Stimulated activated CD8-positive, alpha-beta memory T cell treated with anti-CD3 and anti-CD28 coated beads, Interleukin-7, amount 100 ng/mL, for 48 hours (primary cell): Measurements from ENCODE around the gene TRIM9.
"Not testable (repeated sequence)": the region's sequence is repeated elsewhere in the genome, so short reads cannot be mapped to it uniquely, and the experiment has no call there.

ENCODE experiments used
- DNase-seq, 2 donors: peaks; one replicate each; pipeline ENCODE4 v3.0.0-alpha.2; 2020; ENCODE audit warnings: low read depth in 1 of 2; ENCODE audit errors: extremely low read depth in 1 of 2

Gene TRIM9

DNA sequence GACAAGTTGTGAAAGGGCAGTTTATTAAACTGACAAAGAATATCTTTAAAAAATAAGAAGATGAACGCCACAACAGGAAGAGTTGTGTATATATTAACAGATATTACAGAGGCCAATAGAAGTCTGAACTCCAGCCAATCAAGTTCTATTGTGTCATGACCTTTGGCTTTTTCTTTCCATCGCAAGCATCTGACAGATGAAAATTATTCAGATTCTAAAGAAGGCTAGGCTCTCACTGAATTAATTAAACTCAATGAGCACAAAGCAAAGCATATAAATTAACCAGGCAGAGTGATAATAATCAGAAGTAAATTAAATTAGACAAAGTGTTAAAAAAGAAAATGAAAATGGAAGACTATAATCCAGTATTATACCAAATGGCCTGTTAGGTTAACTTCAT lies 88.6 kb downstream of the TRIM9 start:
- no peak for DNase-seq

DNA sequence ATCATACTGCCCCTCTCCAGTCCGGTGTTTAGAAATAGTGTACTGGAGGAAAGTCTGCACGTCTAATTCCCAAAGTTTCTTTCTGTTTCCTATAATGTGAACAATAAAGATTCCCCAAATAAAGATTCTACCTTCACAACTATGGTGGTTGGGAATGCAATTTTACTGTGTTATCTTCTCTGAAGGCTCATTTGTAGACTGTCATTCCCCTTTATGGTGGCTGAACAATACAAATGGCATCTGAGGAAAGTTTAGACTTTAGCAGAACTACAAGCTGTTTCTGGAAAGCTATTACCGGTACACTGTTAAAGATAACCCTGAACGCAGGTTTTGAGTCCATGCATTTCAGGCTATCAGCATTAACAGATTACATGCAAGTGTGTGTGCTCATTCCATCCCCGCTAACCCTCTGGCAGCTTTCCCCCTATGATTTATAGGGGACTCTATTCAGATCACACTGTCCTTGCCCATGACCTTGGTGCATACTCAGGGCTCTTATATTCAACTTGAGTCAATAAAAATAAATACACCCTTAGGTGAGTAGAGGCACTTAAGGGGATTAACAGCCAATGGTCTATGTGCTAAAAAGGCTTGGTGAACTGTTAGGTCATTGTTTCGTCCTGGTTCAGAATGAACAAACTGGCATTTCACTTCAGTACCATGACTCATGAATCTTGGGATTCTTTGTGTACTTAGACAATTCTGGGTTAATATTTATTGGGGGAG lies 89.9 kb downstream of the TRIM9 start:
- DNase-seq, result no peak

DNA sequence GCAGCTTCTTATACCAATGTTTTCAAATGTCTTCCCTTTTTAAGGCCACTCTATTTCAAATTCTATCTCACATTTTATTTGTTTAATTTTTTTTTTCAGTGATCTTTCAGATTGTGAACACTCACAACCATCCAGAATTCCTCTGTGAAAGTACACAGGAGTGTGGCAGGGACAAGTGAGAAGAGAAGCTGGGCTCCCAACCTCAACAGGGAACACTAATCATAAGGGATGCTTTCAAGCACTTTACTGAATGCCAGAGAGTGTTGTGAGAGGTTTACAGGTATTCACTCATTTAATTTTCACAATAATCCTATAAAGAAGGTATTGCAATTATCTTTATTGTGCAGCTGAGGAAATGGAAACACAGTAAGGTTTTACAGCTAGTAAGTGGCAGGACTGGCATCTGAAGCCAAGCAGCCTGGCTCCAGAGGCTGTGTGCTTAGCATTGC lies 90.5 kb downstream of the TRIM9 start:
- DNase-seq, result no peak

DNA sequence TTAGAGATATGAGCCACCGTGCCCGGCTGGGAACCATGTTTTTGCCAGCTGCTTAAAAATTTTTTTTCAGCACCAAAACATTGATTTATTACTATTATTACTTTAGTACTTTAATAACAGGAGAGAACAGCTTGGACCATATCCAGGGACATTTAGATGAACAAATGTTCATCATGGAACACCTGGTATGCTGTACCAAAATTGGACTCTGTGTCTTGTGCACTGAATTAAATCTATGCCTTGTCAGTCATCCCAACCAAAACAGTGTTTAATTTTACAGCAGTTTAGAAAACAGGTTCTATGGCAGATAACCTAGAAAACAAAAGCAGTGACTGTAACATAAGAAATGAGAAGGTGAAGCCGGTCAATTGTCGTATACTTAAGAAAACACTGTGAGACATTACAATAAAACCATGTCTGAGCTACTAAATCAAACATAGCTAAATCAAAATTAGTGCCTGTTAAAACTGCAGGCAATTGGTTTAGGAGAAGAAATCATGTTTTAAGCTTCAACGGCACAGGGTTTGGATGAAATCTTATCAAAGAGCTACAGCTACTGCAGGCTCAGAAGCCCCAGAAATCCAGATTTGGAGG lies 92.4 kb downstream of the TRIM9 start:
- DNase-seq, result no peak

DNA sequence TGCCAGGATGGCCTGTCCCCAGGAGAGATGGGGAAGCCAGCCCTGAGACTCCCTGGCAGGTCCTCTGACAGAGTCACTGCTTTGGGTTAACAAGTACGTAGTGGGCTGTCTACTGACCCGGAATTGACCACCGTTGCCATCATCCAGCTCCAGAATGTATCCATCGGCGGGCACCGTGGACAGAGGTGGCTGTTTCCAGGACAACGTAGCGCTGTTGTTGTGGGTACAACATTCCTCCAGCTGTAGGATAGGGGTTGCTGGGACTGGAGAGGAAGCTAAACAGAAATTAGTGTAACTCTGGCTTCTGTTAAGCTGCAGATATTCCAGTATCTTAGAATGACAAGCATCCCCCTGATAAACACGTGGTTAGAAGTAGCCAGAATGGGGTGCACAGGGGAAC lies 94.3 kb downstream of the TRIM9 start:
- DNase-seq, result no peak

DNA sequence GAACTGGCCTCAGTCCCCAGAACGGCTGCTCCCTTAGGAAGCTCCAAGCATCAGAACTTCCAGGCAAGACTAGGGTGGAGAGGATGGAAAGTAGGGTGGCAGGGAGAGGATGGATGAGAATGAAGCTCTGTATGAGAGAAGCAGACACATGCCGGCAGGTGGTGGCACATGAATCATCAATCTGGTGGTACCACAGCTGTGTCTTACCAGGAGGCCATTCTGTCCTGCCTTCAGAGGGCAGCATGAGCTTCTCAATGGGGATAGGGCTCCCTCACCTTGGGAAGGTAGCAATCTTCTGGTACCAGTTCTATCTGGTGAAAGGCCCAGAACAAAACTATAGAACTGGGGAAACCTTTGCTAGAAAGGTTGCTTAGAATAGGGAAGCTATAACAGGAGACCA lies 95.2 kb downstream of the TRIM9 start:
- no peak for DNase-seq

DNA sequence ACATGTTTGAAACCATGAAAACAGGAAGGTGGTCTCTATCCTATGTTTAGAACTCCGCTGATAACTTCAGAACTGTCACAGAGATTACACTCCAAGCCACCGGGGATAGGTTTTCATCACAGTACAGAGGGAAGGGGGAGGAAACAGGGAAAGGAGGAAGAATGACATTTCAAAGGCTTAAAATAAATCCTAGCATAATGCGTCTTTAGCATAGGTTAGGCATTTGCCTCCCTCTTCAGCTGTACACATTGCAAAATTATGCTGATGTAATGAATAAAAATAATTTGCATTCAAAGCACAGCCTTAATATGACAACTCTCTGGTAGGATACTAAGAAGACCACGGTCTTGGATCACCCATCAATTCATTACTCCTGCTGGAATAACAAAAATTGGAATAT lies 96.3 kb downstream of the TRIM9 start:
- DNase-seq, result no peak

DNA sequence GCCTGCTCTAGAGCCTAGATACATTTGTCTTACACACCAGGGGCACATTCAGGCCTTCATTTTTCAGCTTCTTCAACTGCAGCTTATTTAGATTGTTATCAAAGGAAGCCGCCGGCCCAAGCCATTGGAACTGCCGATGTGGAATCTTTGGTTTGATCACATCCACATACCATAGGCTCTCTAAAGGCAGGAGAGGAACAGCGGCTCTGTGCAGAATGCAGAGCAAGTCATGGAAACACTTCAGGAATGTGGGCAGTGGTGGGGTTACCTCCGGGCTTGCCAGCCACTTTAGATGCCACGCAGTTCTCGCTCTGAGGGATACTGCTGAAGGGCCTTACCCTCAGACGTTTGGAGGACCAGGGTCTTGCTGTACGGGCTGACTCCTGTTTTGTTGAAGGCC lies 97.2 kb downstream of the TRIM9 start:
- no peak for DNase-seq

DNA sequence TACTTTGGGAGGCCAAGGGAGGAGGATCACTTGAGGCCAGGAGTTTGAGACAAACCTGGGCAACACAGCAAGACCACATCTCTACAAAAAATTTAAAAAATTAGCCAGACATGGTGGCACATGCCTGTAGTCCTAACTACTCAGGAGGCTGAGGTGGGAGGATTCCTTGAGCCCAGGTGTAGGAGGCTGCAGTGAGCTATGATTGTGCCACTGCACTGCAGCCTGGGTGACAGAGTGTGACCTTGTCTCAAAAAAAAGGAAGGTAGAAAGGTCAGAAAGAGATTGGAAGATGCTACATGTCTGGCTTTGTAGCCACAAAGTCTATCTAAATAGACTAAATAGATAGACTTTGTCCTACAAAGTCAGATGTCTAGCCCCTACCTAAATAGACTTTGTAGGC lies 100.7 kb downstream of the TRIM9 start:
- DNase-seq, result not testable (repeated sequence)

DNA sequence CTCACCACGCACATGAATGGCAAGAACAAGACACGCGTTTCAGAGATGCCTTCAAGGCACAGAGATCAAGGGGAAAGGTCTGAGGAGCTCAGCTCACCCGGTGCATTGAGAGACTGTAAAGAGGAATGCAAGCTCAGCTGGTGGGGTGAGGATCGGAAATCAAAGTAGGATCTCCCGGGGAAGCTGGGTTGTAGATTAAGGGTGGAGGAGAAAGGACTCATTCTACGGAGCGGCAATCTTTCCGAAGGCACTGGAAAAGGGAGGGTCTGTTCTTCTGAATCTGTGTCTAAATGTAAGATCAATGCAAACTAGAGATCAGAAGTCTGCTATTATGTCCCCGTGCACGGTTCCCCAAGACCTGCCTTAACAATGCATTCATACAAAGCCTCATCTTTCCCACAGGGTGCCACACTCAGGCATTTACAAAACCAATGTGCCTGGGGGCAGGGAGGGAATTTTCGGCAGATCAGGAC lies 109.0 kb downstream of the TRIM9 start:
- no peak for DNase-seq

DNA sequence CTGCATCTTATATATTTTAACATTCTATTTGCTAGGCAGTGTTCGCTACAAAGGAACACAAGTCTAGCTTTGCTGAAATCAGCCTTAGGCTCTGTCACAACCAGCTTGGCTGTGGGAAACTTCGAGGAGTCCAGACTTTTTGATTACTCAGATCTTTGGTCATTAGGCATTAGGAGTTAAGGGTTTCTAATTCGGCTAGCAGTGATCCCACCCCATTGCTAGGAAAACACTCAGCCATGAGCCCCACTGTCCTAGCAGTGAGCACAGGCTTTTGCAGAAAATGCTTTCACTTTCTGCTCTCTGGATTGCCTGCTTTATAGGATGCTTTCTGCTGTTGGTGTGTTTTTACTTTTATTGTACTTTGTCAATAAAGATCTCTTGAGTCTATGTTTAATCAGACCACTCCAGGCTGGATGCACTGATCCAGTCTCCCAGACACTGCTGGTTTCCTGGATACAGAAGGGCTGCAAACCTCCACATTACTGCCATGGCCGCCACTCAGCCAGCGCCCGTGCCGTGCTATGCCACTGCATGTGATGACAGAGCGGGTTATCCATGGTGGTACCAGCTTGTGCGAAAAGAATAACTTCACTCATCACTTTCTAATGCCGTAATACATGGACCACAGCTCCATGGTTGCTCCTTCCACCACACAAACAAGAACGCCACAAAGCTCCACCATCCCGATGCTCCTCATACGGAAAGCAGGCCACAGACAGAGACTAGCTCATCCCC lies 109.6 kb downstream of the TRIM9 start:
- DNase-seq, result no peak

DNA sequence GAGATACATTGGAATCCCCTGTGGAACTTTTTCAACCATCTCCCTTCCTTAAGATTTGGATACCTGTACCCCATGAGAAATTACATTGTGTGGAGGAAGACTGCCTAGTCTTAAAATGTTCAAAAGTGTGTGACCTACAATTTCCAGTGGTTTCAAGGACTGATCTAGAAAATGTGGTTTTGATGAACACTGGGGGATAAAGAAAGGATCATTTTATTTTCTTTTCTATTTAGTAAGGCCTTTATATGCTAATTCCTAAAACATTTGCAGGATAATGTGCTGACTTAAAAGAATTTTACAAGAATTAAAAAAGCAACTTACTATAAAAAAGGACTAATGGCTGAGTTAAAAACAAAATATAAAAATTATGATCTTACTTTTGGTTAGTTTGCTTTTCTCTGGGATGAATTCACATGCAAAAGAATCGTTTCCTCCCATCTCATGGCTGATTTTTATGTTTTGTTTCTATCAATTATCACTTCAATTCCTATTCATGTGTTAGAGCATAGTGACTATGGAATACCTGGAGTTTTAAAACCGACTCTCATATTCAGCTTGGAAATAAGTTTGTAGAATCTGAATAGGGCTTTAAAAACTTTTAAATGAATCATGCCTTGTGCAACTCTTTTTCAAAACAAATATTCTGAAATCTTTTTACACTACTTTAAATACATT lies 110.7 kb downstream of the TRIM9 start:
- no peak for DNase-seq

DNA sequence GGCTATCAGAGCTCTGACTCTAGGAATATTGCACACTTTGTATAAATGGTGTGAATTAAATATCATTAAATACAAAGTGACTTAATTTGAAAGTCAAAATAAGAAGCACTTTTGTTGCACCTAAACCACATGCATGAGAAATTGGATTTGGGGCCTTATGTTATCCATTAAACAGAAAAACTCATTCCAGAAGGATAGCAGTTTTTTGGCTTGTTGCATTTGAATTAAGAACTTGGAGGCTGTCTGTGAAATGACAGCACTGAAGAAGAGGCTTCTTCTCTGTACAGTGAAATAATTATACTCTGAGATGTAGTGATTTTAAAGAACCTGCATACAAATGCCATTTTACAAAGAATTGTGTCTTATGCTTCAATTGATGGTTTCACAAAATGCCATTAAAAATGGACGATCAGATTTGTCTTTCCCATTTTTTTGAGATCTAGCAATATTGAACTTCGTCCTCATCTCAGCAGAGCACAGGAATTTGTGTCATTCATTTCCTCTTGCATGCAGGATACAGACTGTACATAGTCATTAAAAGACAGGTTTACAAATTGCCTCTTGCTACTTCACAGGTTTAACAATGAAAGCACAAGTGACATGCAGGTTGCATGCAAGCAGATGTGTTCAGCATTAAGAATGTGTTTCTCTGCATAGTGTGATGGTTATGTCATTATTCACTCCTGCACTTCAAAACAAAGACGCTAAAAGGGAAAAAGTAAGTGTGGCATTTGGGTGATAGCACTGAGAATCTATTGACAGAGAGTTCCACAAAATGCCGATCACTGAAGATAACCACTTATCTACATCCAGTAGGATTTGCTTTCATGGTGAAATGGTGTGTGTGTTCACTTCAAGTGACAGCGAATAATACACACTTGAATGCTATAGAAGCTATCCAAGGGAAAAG lies 114.7 kb downstream of the TRIM9 start:
- no peak for DNase-seq

DNA sequence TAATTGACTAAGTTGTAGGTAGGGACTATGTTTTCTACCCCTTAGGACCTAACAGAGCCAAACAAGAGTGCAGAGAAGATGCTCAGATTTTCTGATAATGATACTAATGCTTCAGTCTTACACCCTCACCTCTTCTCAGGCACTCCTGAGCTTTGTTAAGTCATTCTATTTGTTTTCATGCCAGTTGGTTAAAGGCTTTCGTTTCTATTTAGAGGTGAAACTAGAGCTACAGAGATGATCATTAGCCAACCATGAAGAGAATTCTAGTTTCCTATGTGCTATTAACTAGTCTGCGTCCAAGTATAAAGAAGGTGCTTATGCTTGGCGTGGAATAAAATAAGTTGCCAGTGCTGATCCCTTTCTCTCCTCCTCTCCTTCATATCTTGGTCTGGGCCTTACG lies 116.0 kb downstream of the TRIM9 start:
- no peak for DNase-seq

DNA sequence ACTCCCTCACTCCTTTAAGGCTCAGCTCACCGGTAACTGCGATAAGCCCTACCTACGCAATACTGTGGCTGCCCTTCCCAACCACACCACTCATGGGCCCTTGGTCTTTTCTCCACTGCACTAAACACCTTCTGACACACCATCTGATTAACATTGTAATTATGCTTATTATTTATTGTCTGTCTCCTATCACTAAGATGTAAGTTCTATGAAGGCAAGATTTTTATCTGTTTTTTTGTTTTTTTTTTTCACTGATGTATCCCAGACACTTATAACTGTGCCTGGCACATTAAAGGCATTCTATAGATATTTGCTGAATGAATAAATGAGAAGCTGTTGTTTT lies 116.4 kb downstream of the TRIM9 start:
- no peak for DNase-seq

DNA sequence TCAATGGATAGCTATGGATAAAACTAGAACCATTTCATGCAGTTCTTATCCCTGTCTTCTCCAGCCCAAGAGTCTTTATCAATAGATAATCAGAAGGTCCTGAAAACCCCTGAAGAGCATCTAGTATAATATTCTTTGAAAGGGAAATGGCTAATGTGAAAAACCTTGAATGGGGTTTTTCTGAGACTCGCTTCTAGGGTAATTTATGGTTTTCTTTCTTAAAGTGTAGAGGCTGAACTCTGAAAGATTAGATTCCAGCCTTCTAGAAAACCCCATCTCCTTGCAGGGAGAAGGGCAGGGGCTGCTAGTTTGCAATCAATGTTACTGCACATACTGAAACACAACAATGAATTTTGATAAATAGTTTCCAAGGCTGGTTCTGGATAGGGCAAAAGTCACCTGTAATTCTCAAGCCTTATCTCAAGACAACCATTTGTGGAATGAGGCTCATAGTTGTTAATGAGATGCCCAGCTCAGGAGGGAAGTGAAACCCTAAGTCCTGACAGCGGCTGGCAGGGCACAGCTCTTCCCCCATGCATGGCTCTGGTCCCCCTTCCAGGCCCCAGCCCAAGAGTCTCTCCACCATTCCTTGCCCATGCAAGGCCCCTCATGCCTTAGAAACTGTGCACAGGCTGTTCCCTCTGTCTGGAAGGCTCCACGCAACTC lies 116.9 kb downstream of the TRIM9 start:
- DNase-seq, result no peak

DNA sequence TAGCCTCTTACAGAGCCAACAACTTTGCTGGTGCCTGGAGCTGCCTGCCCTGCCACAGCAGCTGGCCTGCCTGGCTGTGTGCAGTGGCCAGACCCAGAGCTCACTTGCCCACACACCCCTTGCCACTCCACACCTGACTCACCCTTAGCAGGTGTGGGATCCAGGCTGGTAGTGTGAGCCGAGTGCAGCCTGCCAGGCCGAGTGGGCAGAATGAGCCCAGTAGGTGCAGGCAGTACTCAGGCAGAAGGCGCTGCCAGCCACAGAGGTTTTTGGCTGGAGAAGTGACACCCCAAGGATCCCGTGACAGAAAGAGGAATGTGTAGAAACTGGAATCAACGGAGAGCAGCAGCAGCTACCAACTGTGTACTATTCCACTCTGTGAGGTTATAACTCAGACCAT lies 120.8 kb downstream of the TRIM9 start:
- no peak for DNase-seq

DNA sequence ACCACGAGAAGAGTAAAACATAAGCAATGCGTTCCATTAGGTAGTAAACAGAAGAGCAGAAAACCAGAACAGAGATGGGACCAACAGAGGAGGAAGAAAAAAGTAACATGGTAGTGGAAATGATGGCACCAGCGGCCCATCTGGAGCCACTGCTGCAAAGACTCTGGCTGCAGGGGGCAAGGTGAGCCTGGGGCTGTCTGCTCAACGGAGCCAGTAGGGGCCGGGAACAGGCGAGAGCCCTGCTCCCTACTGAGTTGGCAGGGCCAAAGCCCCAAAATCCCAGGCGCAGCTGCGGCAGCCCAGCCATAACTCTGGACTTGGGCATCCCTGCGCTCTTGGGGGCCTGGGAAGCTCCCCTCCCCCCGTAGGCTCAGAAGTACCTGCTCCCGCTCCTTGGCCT lies 122.2 kb downstream of the TRIM9 start:
- no peak for DNase-seq

DNA sequence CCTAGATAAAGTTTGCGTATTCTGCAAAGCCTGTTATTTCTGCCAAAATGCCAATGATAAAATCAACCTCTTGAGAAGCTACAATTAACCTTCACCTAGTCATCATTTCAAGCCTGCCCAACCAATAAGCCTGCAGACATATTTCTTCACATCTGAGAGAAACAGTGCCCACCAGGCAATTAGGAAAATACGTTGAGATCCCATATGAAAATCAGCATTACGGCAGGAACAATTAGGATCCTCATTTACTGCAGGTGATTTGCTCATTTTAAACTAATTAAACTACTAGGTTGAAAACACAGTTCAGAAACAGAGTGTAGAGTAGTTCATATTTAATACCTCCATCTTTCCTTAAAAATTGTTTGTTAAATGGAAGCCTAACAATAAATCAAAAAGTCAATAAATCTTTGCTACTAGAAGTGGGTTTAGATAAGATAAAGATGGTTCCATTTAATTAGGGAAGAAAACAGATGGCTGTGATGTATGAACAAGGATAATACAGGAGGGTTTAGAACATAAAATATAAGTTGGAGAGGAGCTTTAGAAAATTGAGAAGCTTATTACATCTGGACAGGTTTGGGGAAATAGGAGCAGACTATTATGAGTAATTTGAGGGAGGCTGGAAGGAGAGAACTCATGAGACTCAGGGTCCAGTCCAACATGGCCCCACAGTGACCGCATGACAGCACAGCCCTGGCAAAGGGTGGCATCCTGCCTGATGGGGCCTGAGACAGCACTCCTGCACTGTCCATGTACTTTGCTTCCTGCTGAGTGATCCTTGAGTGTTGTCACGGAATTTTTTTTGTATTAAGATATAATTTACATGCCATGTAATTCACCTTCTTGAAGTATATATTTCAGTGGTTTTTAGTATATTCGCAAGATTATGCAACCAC lies 123.8 kb downstream of the TRIM9 start:
- DNase-seq, result no peak
